NB4 (cell line): ENCODE measurements around the gene COBL.
"Not testable (repeated sequence)": the region's sequence is repeated elsewhere in the genome, so short reads cannot be mapped to it uniquely, and the experiment has no call there.

ENCODE experiments used
- DNase-seq: peaks from one replicate; pipeline ENCODE4 v3.0.0; 2010; ENCODE audit warnings: low read depth
- H3K4me3 ChIP-seq: one replicate; pipeline ENCODE4 v1.5.1; 2011; ENCODE audit warnings: mild to moderate bottlenecking, low read depth, low read length, moderate library complexity
- MYC ChIP-seq: IDR thresholded peaks from 2 replicates; pipeline ENCODE4 v1.6.1; 2011; ENCODE audit warnings: low read depth, low read length
- POLR2A ChIP-seq: IDR thresholded peaks from 2 replicates; pipeline ENCODE4 v1.6.1; 2011; ENCODE audit warnings: mild to moderate bottlenecking; ENCODE audit not compliant: insufficient read length; ENCODE audit errors: extremely low read depth
- TF ChIP-seq, protein P1 (sequence below): IDR thresholded peaks from 2 replicates; pipeline ENCODE4 v1.6.1; 2011; ENCODE audit warnings: low read depth, low read length
- TF ChIP-seq, protein P2 (sequence below): IDR thresholded peaks from one replicate; pipeline ENCODE4 v1.5.1; 2012; ENCODE audit warnings: low read depth, low read length

Gene COBL

DNA sequence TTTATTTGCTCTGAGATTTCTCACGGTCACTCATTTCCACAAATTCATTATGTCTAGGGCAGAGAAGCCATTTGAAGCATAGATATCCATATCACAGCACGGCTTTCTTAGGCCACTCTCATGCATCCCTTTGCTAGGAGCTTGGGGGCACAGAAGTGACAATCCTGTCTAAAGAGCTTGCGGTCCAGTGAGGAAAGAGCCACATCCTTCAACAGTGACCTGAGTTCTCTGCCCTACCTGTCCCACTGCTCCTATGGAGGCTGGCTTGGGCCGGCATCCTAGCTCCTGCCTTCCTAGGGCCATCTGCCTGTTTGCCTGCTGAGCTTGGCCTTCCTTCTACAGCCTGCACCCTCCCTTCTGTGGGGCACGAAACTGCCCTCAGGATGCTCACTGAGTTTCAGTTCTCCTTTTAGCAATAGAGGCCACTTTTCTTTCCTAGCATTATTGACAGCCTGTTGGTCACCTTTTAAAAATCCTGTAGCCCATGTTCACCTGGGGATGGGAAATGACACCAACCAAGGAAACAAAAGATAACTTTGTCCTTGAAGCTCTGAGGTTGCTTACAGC is 321.8 kb downstream of the COBL start:
- DNase-seq: no peak
- H3K4me3 ChIP-seq: no peak overlapping the region
- TF ChIP-seq POLR2A (no peak), MYC (no peak)
- TF ChIP-seq, protein P1, sequence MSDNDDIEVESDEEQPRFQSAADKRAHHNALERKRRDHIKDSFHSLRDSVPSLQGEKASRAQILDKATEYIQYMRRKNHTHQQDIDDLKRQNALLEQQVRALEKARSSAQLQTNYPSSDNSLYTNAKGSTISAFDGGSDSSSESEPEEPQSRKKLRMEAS: no peak
- TF ChIP-seq, protein P2, sequence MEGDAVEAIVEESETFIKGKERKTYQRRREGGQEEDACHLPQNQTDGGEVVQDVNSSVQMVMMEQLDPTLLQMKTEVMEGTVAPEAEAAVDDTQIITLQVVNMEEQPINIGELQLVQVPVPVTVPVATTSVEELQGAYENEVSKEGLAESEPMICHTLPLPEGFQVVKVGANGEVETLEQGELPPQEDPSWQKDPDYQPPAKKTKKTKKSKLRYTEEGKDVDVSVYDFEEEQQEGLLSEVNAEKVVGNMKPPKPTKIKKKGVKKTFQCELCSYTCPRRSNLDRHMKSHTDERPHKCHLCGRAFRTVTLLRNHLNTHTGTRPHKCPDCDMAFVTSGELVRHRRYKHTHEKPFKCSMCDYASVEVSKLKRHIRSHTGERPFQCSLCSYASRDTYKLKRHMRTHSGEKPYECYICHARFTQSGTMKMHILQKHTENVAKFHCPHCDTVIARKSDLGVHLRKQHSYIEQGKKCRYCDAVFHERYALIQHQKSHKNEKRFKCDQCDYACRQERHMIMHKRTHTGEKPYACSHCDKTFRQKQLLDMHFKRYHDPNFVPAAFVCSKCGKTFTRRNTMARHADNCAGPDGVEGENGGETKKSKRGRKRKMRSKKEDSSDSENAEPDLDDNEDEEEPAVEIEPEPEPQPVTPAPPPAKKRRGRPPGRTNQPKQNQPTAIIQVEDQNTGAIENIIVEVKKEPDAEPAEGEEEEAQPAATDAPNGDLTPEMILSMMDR: no peak

DNA sequence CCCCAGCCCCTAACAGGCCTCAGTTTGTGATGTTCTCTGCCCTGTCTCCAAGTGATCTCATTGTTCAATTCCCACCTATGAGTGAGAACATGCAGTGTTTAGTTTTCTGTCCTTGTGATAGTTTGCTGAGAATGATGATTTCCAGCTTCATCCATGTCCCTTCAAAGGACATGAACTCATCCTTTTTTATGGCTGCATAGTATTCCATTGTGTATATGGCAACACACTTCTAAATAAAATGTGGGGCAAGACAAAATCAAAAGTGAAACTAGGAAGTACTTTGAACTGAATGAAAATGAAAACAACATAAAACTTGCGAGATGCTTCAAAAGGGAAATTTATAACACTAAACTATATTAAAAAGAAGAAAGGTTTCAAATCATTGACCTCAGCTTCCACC is 326.4 kb downstream of the COBL start:
- DNase-seq, H3K4me3 ChIP-seq: not testable (repeated sequence)

DNA sequence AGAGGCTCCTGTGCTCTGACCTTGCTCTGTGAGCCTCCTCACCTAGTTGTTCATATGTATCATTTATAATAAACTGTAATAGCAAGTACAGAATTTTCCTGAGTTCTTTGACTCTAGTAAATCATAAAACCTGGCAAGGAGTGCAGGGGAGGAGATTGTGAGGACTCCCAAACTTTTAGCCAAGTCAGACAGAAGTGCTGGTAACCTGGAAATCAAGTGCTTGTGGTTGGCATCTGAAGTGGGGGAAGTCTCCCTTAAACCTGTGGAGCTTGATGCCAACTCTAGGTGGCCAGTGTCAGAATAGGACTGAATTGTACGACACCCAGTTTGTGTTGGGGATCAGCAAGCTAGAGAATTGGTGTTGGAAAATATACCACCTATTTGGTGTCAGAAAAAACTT is 327.6 kb downstream of the COBL start:
- TF ChIP-seq, protein P2: no peak
- TF ChIP-seq POLR2A (no peak), MYC (no peak)
- TF ChIP-seq, protein P1: no peak
- no peak for DNase-seq
- no peak overlapping the region for H3K4me3 ChIP-seq

DNA sequence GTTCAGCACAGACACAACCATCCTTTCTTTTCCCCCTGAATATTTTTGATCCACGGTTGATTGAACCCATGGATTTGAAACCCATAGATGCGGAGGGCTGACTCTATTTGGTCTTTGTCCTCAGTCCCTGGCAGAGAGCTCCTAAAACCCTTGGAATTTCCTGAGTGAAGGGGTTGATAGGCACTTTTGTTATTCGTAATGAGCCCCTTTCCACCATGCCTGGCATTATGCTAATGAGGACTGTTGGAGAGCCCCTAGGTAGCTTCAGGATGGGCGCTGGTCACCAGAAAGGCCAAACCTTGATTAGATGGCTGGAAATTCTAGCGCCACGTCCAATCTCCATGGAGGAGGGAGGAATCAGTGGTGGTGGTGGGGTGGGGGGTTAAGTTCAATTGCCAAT is 328.1 kb downstream of the COBL start:
- DNase-seq: no peak
- no peak overlapping the region for H3K4me3 ChIP-seq
- TF ChIP-seq, protein P2: no peak
- TF ChIP-seq, protein P1: no peak

DNA sequence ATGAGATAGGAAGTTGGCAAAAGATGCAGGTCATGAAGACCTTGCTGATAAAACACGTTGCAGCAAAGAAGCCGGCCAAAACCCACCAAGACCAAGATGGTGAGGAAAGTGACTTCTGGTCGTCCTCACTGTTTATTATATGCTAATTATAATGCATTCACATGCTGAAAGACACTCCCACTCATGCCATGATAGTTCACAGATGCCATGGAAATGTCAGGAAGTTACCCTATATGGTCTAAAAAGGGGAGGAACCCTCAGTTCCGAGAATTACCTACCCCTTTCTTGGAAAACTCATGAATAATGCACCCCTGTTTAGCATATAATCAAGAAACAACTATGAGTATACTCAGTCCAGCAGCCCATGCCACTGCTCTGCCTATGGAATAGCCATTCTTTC is 331.5 kb downstream of the COBL start:
- no peak for TF ChIP-seq POLR2A
- TF ChIP-seq, protein P2: no peak
- TF ChIP-seq, protein P1: no peak
- TF ChIP-seq MYC: no peak
- DNase-seq: no peak
- no peak overlapping the region for H3K4me3 ChIP-seq

DNA sequence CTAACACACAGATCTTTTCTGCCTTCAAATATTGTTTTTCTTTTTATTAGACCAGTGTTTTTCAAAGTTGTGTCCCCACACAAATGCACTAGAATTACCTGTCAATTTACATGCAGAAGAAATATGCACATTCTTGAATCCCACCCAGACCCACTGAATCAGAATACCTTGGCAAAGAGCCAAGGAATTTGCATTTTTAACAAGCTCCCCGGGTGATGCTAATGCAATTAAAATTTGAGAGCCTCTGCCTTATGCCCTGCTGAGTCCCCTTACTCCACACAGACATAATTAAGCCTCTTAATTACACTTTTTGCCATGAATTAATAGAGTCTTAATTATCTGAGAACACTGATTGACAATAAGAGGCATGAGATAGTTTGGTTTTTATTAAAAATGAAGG is 332.8 kb downstream of the COBL start:
- TF ChIP-seq POLR2A: no peak
- TF ChIP-seq, protein P2: no peak
- no peak for TF ChIP-seq MYC
- TF ChIP-seq, protein P1: no peak
- DNase-seq: no peak
- no peak overlapping the region for H3K4me3 ChIP-seq
